SK-N-SH (cell line): ENCODE measurements around the gene CORO1A.

Experiments
- EZH2phosphoT487 ChIP-seq: fragments of 200-600 bp; sonication (generic); IDR thresholded peaks from 2 replicates; pipeline ENCODE4 v1.6.1; 2017; ENCODE audit warnings: low read depth, mixed run types, mild to moderate bottlenecking, antibody characterized with exemption, moderate library complexity, borderline replicate concordance
- FOXM1 ChIP-seq: IDR thresholded peaks from 2 replicates; pipeline ENCODE4 v1.4.0; 2012; ENCODE audit warnings: low read depth, mild to moderate bottlenecking
- POLR2AphosphoS5 ChIP-seq: IDR thresholded peaks from 2 replicates; pipeline ENCODE4 v1.6.1; 2012; ENCODE audit warnings: low read depth, low read length
- TEAD4 ChIP-seq: IDR thresholded peaks from 2 replicates; pipeline ENCODE4 v1.4.0; 2012; ENCODE audit warnings: mild to moderate bottlenecking, borderline replicate concordance; ENCODE audit not compliant: insufficient read depth
- TF ChIP-seq, protein P1 (sequence below): fragments of 200-600 bp; sonication (generic); IDR thresholded peaks from 2 replicates; pipeline ENCODE4 v1.6.1; 2017; ENCODE audit warnings: antibody characterized with exemption, mild to moderate bottlenecking, moderate library complexity

DNA sequence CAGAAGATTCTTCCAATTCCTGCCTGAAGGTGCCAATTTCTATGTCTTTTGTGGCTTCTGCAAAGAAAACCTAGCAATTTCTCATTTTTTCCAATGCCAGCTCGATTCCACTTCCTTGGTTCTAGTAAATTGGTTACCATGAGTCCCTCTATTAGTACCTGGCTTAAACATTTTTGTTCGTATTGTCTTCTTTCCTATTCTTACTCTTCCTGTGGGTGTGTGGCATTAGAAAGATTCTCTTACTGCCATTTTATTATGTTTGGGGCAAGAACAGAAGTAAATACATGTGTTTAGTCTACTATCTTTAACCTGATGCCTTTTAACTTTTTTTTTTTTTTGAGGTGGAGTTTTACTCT, 40.1 kb upstream of the CORO1A start:
- TF ChIP-seq, protein P1, sequence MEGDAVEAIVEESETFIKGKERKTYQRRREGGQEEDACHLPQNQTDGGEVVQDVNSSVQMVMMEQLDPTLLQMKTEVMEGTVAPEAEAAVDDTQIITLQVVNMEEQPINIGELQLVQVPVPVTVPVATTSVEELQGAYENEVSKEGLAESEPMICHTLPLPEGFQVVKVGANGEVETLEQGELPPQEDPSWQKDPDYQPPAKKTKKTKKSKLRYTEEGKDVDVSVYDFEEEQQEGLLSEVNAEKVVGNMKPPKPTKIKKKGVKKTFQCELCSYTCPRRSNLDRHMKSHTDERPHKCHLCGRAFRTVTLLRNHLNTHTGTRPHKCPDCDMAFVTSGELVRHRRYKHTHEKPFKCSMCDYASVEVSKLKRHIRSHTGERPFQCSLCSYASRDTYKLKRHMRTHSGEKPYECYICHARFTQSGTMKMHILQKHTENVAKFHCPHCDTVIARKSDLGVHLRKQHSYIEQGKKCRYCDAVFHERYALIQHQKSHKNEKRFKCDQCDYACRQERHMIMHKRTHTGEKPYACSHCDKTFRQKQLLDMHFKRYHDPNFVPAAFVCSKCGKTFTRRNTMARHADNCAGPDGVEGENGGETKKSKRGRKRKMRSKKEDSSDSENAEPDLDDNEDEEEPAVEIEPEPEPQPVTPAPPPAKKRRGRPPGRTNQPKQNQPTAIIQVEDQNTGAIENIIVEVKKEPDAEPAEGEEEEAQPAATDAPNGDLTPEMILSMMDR: no peak
- TF ChIP-seq EZH2phosphoT487 (no peak), TEAD4 (no peak), POLR2AphosphoS5 (no peak), FOXM1 (no peak)
